Fibroblast of gingiva (primary cell): ENCODE measurements around the gene CNFN.
"Not testable (repeated sequence)": the region's sequence is repeated elsewhere in the genome, so short reads cannot be mapped to it uniquely, and the experiment has no call there.

Experiments used
- DNase-seq: peaks from one replicate; pipeline ENCODE4 v3.0.0-alpha.2; 2011; ENCODE audit warnings: low read depth

CNFN gene

DNA sequence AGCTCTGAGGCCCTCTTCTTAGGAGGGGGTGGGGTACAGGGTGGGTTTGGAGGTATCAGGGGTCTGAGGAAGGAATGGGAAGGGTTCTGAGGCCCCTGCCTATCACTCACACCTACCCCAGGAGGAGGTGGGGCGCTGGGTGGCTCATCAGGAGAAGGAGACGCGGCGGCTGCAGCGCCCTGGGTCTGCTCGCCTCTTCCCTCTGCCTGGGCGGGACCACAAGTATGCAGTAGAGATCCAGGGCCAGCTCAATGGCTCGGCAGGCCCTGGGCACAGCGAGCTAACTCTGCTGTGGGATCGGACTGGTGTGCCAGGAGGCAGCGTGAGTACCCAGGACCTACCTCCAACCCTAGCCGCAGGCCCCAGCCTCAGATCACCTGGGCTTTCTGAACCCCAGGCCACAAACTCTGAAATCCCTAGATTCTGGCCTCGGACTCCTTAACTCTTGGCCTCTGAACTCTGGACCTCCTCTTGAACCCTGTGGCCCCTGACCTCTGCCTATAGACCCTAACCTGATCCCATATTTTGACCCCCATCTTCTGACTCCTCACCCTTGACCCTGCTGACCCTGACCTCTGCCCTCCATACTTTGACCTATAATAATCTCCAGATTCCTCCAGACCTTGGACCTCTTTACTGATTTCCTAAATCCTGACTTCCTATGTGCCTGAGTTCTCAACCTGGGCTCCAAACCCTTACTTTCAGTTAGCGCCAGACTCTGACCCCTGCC is 40.6 kb downstream of the CNFN start:
- no peak for DNase-seq

DNA sequence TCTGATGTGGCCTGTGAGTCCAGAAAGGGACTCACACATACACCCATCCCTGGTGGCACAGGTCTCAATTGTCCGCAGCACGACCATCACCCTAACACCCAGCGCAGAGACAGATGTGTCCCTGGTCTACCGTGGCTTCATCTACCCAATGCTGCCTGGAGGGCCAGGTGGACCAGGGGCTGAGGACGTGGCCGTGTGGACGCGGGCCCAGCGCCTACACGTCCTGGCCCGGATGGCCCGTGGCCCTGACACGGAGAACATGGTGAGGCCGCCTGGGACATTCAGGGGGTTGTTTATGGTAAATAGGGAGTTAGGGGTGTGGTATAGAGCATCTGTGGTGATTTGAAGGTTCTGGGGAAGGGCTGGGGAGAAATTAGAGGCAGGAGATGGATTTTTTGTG is 41.9 kb downstream of the CNFN start:
- no peak for DNase-seq

GRCh38 chr19:42345191-42345812 is 44.8 kb downstream of the CNFN start:
- DNase-seq: peak; percentile 84

GRCh38 chr19:42344336-42344893 is 45.7 kb downstream of the CNFN start:
- DNase-seq: no peak

DNA sequence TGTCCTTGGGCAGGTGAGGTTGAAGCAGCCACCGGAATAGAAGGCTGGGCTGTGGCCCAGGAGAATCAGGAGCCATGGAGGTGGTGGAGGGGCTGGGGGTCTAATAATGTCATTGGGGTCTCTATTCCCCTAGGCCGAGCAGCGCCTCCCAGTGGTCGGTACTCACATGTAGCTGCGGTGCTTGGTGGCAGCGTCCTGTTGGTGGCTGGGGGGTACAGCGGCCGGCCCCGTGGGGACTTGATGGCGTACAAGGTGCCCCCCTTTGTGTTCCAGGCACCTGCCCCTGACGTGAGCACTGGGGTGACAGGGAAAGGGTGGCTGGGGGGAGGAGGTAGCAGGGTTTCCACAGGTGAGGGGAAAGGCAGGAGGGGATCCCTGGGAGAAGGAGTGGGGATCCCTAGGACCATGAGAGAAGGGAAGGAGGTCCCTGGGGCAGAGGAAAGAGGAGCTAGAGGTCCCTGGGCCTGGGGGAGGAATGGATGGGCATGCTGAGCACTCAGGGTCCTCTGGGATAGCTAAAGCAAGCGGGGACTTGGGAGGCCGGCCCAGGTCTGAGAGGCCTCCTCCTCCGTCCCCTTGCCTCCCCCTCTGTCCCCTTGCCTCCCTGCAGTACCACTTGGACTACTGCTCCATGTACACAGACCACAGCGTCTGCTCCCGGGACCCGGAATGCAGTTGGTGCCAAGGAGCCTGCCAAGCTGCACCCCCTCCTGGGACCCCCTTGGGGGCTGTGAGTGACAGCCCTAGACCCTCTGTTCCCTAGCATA is 46.6 kb downstream of the CNFN start:
- no peak for DNase-seq

DNA sequence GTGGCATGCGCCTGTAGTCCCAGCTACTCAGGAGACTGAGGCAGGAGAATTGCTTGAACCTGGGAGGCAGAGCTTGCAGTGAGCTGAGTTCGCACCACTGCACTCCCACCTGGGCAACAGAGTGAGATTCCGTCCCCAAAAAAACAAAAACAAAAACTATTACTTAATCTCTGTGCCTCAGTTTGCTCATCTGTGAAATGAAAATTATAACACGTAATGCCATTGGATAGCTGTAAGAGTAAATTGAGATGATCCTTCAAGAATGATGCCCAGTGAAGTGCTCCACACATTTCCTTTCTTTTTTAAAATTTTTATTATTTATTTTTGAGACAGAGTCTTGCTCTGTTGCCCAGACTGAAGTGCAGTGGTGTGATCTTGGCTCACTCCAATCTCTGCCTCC is 50.2 kb downstream of the CNFN start:
- DNase-seq: not testable (repeated sequence)

DNA sequence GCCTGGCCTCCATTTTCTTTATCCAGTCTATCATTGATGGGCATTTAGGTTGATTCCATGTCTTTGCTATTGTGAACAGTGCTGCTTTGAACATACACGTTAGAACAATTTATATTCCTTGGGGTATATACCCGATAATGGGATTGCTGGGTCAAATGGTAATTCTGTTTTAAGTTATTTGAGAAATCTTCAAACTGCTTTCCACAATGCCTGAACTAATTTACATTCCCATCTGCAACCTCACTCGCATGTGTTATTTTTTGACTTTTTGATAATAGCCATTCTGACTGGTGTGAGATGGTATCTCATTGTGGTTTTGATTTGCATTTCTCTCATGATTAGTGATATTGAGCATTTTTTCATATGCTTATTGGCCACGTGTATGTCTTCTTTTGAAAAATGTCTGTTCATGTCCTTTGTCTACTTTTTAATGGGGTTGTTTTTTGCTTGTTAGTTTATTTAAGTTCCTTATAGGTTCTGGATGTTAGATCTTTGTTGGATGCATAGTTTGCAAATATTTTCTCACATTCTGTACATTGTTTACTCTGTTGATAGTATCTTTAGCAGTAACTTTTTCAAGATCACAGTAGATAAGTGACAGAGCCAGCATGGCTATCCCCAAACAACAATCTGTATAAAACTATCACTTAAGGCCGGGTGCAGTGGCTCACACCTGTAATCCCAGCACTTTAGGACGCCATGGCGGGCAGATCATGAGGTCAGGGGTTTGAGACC is 50.8 kb downstream of the CNFN start:
- DNase-seq: not testable (repeated sequence)
